ENCODE results near the gene FNDC3B.

Gene FNDC3B

GRCh38 chr3:172077197-172077757 is 37.9 kb downstream of the FNDC3B start:
- Histone ChIP-seq H2AFZ (ENCODE audit: low read length) (no peak overlapping the region), H3K79me2 (ENCODE audit: insufficient read depth, low read length) (peaks cover 23% of the 10 kb centered on the region; the same call in 1 of the 2 replicates), H3K4me1 (ENCODE audit: insufficient read depth, low read length, poor library complexity, severe bottlenecking) (no peaks in the 10 kb centered on the region), H3K4me2 (ENCODE audit: low read depth, low read length, poor library complexity, severe bottlenecking) (no peak overlapping the region), H3K4me3 (ENCODE audit: low read length, poor library complexity, severe bottlenecking) (no peak overlapping the region), H3K9me3 (ENCODE audit: insufficient read depth, low read depth, low read length) (no peaks in the 10 kb centered on the region), H3K9ac (ENCODE audit: low read depth, low read length, poor library complexity, severe bottlenecking) (no peak overlapping the region), H3K36me3 (ENCODE audit: insufficient read depth, low read length) (peaks cover 6% of the 10 kb centered on the region; the same call in 1 of the 2 replicates), H3F3A (ENCODE audit: low read depth) (no peaks in the 10 kb centered on the region), H3K9me2 (replicated peaks; ENCODE audit: low read depth, low read length) (no peaks in the 10 kb centered on the region), H3K27me3 (ENCODE audit: insufficient read depth, low read length, poor library complexity, severe bottlenecking) (no peaks in the 10 kb centered on the region), H4K20me1 (ENCODE audit: insufficient read depth, low read length, poor library complexity, severe bottlenecking) (peaks cover 3% of the 10 kb centered on the region)
- TF ChIP-seq, protein P1, sequence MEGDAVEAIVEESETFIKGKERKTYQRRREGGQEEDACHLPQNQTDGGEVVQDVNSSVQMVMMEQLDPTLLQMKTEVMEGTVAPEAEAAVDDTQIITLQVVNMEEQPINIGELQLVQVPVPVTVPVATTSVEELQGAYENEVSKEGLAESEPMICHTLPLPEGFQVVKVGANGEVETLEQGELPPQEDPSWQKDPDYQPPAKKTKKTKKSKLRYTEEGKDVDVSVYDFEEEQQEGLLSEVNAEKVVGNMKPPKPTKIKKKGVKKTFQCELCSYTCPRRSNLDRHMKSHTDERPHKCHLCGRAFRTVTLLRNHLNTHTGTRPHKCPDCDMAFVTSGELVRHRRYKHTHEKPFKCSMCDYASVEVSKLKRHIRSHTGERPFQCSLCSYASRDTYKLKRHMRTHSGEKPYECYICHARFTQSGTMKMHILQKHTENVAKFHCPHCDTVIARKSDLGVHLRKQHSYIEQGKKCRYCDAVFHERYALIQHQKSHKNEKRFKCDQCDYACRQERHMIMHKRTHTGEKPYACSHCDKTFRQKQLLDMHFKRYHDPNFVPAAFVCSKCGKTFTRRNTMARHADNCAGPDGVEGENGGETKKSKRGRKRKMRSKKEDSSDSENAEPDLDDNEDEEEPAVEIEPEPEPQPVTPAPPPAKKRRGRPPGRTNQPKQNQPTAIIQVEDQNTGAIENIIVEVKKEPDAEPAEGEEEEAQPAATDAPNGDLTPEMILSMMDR (conservative IDR thresholded peaks at IDR 0.05; ENCODE audit: low read length): no peak

- Histone ChIP-seq H2AFZ (ENCODE audit: low read length) (no peak overlapping the region), H3K79me2 (ENCODE audit: insufficient read depth, low read length) (peaks cover 23% of the 10 kb centered on the region; the same call in 1 of the 2 replicates), H3K4me1 (ENCODE audit: insufficient read depth, low read length, poor library complexity, severe bottlenecking) (no peaks in the 10 kb centered on the region), H3K27me3 (ENCODE audit: insufficient read depth, low read length, poor library complexity, severe bottlenecking) (no peaks in the 10 kb centered on the region), H3K36me3 (ENCODE audit: insufficient read depth, low read length) (no peaks in the 10 kb centered on the region), H3F3A (ENCODE audit: low read depth) (no peaks in the 10 kb centered on the region), H4K20me1 (ENCODE audit: insufficient read depth, low read length, poor library complexity, severe bottlenecking) (peaks cover 3% of the 10 kb centered on the region), H3K4me2 (ENCODE audit: low read depth, low read length, poor library complexity, severe bottlenecking) (no peak overlapping the region), H3K9ac (ENCODE audit: low read depth, low read length, poor library complexity, severe bottlenecking) (no peak overlapping the region), H3K9me2 (replicated peaks; ENCODE audit: low read depth, low read length) (no peaks in the 10 kb centered on the region), H3K4me3 (ENCODE audit: low read length, poor library complexity, severe bottlenecking) (no peak overlapping the region), H3K9me3 (ENCODE audit: insufficient read depth, low read depth, low read length) (no peaks in the 10 kb centered on the region)
- TF ChIP-seq EZH2phosphoT487 (IDR thresholded peaks at IDR 0.05; ENCODE audit: borderline replicate concordance): no peak
- TF ChIP-seq, protein P1 (conservative IDR thresholded peaks at IDR 0.05; ENCODE audit: low read length): no peak
Observed at GRCh38 chr3:172078244-172078643, 38.9 kb downstream of the FNDC3B start.

- no peak for TF ChIP-seq EZH2phosphoT487 (IDR thresholded peaks at IDR 0.05; ENCODE audit: borderline replicate concordance)
- TF ChIP-seq, protein P1 (conservative IDR thresholded peaks at IDR 0.05; ENCODE audit: low read length): no peak
- Histone ChIP-seq H3K36me3 (ENCODE audit: insufficient read depth, low read length) (no peaks in the 10 kb centered on the region), H3K9ac (ENCODE audit: low read depth, low read length, poor library complexity, severe bottlenecking) (no peak overlapping the region), H3K79me2 (ENCODE audit: insufficient read depth, low read length) (peaks cover 20% of the 10 kb centered on the region; the same call in 1 of the 2 replicates), H2AFZ (ENCODE audit: low read length) (no peak overlapping the region), H3K4me1 (ENCODE audit: insufficient read depth, low read length, poor library complexity, severe bottlenecking) (no peaks in the 10 kb centered on the region), H3K9me3 (ENCODE audit: insufficient read depth, low read depth, low read length) (no peaks in the 10 kb centered on the region), H3K4me2 (ENCODE audit: low read depth, low read length, poor library complexity, severe bottlenecking) (no peak overlapping the region), H3K4me3 (ENCODE audit: low read length, poor library complexity, severe bottlenecking) (no peak overlapping the region), H3F3A (ENCODE audit: low read depth) (no peaks in the 10 kb centered on the region), H4K20me1 (ENCODE audit: insufficient read depth, low read length, poor library complexity, severe bottlenecking) (peaks cover 3% of the 10 kb centered on the region), H3K9me2 (replicated peaks; ENCODE audit: low read depth, low read length) (no peaks in the 10 kb centered on the region), H3K27me3 (ENCODE audit: insufficient read depth, low read length, poor library complexity, severe bottlenecking) (no peaks in the 10 kb centered on the region)
Observed at GRCh38 chr3:172078721-172079120, 39.3 kb downstream of the FNDC3B start.

Measured in Loucy (cell line).